ENCODE data around the gene MTURN.

Gene MTURN

GRCh38 chr7:30087371-30087770 is 47.4 kb upstream of the MTURN start:
- TF ChIP-seq CTCF (IDR thresholded peaks at IDR 0.05; ENCODE audit: insufficient read depth, low read length): no peak
- TF ChIP-seq SPI1 (IDR thresholded peaks at IDR 0.05; ENCODE audit: borderline replicate concordance, low read depth): 0 out of 2 replicates have a peak, but pooled peaks have one; percentile 15
- Histone ChIP-seq H3K27ac (replicated peaks) (no peak overlapping the region), H3K27me3 (ENCODE audit: insufficient read depth, poor library complexity, severe bottlenecking) (no peaks in the 10 kb centered on the region), H3K4me3 (replicated peaks; ENCODE audit: insufficient read depth, low read length) (no peak overlapping the region)
- DNase-seq (ENCODE audit: low read depth in 1 of 2, low spot score in 1 of 2): no peak

- no peak overlapping the region for H3K4me3 ChIP-seq (replicated peaks; ENCODE audit: insufficient read depth, low read length)
- no peak for DNase-seq (ENCODE audit: low read depth in 1 of 2, low spot score in 1 of 2)
- H3K27ac ChIP-seq (replicated peaks): no peak overlapping the region
- H3K27me3 ChIP-seq (ENCODE audit: insufficient read depth, poor library complexity, severe bottlenecking): no peaks in the 10 kb centered on the region
- no peak for TF ChIP-seq REST (IDR thresholded peaks at IDR 0.05; ENCODE audit: insufficient replicate concordance, low read depth)
- no peak for TF ChIP-seq GABPA (IDR thresholded peaks at IDR 0.05; ENCODE audit: low read depth)
- no peak for TF ChIP-seq CTCF (IDR thresholded peaks at IDR 0.05; ENCODE audit: insufficient read depth, low read length)
- no peak for TF ChIP-seq POLR2AphosphoS5 (IDR thresholded peaks at IDR 0.05; ENCODE audit: low read depth)
- no peak for TF ChIP-seq SPI1 (IDR thresholded peaks at IDR 0.05; ENCODE audit: borderline replicate concordance, low read depth)
Measured at GRCh38 chr7:30088362-30088761, 46.4 kb upstream of the MTURN start.

GRCh38 chr7:30090111-30090510 is 44.7 kb upstream of the MTURN start:
- no peak for DNase-seq (ENCODE audit: low read depth in 1 of 2, low spot score in 1 of 2)
- H3K27ac ChIP-seq (replicated peaks): no peak overlapping the region
- H3K4me3 ChIP-seq (replicated peaks; ENCODE audit: insufficient read depth, low read length): no peak overlapping the region
- H3K27me3 ChIP-seq (ENCODE audit: insufficient read depth, poor library complexity, severe bottlenecking): no peaks in the 10 kb centered on the region
- TF ChIP-seq GABPA (IDR thresholded peaks at IDR 0.05; ENCODE audit: low read depth) (no peak), REST (IDR thresholded peaks at IDR 0.05; ENCODE audit: insufficient replicate concordance, low read depth) (no peak), POLR2AphosphoS5 (IDR thresholded peaks at IDR 0.05; ENCODE audit: low read depth) (no peak), CTCF (IDR thresholded peaks at IDR 0.05; ENCODE audit: insufficient read depth, low read length) (no peak), SPI1 (IDR thresholded peaks at IDR 0.05; ENCODE audit: borderline replicate concordance, low read depth) (no peak)

DNA sequence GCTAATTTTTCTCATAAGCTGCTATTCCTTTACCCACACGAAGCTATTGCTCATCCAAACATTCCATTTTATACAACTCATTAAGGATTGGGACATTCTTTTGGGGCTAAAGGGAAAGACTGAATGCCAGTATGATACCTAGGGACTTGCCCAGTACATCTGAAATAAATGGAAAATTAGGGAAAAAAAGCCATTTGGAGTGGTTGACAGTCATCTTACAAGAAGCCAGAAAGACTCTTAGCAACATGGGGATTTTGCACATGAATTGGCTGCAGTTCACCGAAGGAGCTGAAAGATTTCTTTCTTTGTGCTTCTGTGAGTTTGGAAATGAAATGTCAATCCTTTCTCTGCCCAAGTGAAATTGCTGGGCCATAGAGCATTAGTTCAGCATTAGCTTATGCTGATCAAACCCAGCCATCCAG is 43.3 kb upstream of the MTURN start:
- no peak for TF ChIP-seq SPI1 (IDR thresholded peaks at IDR 0.05; ENCODE audit: borderline replicate concordance, low read depth)
- no peak for TF ChIP-seq GABPA (IDR thresholded peaks at IDR 0.05; ENCODE audit: low read depth)
- TF ChIP-seq CTCF (IDR thresholded peaks at IDR 0.05; ENCODE audit: insufficient read depth, low read length): no peak
- no peak for TF ChIP-seq REST (IDR thresholded peaks at IDR 0.05; ENCODE audit: insufficient replicate concordance, low read depth)
- Histone ChIP-seq H3K4me3 (replicated peaks; ENCODE audit: insufficient read depth, low read length) (no peak overlapping the region), H3K27ac (replicated peaks) (no peak overlapping the region), H3K27me3 (ENCODE audit: insufficient read depth, poor library complexity, severe bottlenecking) (no peaks in the 10 kb centered on the region)
- no peak for DNase-seq (ENCODE audit: low read depth in 1 of 2, low spot score in 1 of 2)
